GM20000 (cell line): ENCODE measurements around the gene OSER1.

Source experiments
- DNase-seq: peaks from one replicate; pipeline ENCODE4 v3.0.0; 2012; ENCODE audit warnings: low spot score
- TF ChIP-seq, protein P1 (sequence below): IDR thresholded peaks from 2 replicates; pipeline ENCODE4 v1.5.1; 2012; ENCODE audit warnings: mild to moderate bottlenecking, control low read depth; ENCODE audit errors: extremely low read depth, missing control alignments

OSER1 gene

DNA sequence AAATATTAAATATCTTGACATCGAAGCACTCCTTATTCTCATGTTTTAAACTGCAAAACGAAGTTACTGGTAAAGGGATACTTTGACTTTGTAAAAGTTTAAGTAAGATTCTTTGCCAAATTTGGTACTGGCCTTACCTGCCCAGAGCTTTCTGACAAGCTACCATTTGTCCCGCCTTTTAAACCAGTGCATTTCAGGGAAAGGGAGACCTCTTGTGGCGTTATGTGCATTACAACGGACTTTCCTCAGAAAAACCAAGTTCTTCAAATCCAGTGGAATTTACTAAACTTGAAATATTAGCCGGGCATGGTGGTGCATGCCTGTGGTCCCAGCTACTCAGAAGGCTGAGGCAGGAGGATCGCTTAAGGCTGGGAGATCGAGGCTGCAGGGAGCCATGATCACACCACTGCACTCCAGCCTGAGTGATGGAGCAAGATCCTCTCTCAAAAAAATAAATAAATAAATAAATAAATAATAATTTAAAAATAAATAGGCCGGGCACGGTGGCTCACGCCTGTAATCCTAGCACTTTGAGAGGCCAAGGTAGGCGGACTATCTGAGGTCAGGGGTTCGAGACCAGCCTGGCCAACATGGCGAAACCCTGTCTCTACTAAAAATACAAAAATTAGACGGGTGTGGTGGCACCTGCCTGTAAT, 20.2 kb downstream of the OSER1 start:
- TF ChIP-seq, protein P1, sequence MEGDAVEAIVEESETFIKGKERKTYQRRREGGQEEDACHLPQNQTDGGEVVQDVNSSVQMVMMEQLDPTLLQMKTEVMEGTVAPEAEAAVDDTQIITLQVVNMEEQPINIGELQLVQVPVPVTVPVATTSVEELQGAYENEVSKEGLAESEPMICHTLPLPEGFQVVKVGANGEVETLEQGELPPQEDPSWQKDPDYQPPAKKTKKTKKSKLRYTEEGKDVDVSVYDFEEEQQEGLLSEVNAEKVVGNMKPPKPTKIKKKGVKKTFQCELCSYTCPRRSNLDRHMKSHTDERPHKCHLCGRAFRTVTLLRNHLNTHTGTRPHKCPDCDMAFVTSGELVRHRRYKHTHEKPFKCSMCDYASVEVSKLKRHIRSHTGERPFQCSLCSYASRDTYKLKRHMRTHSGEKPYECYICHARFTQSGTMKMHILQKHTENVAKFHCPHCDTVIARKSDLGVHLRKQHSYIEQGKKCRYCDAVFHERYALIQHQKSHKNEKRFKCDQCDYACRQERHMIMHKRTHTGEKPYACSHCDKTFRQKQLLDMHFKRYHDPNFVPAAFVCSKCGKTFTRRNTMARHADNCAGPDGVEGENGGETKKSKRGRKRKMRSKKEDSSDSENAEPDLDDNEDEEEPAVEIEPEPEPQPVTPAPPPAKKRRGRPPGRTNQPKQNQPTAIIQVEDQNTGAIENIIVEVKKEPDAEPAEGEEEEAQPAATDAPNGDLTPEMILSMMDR: peak; percentile 68
- peak; percentile 71 for DNase-seq

DNA sequence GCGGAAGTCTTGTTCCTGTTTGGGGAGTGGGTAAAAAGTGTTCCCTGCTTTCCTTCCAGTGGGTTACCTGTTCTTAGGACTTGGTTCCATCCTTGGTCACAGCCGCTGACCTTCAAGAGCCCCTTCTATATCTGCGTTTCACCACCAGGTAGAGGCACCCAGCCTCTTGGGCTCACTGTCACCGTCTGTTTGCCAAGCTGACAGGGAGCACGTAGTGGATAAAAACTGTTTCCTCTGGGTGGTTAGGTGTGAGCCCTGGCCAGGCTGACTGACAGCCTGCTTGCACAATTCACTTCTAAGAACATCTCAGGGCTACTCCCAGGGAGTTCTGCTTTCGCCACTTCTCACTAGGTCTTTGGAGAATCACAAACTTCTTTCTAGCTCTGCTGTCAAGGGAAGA, 21.8 kb downstream of the OSER1 start:
- no peak for DNase-seq
- TF ChIP-seq, protein P1: no peak

DNA sequence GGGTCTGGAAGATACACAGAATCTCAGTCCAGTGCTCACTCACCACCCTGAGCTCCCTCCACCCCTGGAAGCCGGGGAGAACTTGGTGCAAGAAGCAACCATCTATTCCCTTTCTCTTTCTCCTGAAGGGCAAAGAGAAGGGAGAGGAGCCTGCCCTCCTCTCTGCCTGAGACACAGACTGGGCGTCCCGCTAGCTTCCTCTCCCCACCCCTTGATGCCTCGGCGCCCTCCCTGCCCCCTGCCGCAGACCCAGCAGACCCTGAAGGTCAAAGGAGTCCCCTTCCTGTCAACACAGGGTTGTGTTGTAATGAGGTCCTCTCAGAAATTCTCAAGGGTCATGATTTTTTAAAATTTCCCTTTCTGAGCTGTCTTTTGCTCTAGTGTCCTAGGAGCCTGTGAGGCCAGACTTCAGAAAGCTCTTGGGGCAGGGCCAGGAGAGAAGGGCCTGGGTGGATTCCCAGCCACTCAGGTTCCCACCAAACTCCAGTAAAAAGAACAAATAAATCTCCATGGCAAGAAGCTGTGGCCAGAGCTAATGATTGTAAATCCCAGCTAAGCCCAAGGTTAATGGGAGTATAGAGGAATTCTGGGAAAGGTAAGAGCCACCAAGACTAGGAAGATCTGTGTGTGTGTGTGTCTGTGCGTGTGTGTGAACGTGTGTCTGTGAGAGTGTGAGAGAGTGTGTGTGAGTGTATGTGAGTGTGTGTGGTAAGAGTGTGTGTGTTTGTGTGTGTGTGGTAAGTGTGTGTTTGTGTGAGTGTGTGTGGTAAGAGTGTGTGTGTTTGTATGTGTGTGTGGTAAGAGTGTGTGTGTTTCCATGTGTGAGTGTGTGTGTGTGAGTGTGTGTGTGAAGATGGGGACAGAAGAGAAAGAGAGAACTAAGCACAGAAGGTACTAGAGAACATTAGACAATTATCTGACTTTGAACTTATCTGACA, 22.5 kb downstream of the OSER1 start:
- no peak for DNase-seq
- TF ChIP-seq, protein P1: no peak

DNA sequence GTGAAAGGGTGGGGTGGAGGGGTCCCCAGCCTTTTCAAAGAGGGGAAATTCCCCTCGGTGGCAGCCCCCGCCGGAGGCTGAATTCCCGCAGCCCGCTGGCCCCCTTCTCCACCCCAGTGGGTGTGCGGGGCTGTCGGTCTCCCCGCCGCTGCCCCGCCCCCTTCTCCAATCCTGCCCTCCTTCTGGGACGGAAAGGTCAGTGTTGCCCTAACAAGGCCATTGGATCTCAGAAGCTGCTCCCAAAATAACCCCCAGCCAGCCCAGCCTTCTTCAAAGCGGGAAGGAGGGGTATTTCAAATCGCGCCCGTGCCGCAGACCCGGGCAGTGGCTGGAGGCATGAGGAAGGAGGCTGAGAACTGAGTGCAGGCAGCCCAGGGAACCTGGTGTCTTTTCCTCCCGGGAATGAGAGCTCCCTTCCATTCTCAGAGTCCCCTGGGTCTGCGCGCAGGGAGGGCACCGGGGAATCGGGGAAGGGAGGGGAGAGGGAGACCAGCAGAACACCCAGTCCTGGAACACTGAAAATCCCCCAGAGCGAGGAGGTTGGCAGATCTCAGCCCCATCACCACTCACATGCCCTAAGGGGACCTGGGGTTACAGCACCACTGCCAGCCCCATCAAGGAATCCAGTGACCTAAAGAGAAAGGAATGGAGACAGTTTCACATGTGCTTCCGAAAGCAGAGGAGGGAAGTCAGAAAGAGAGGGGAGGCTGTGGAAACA, 23.4 kb downstream of the OSER1 start, which contains the start of gene JPH2:
JPH2 (minus strand) TSS at position 135 of the 718 bp plus-strand sequence. CDS start 483 bp downstream, outside the sequence.
- DNase-seq: no peak
- TF ChIP-seq, protein P1: no peak

DNA sequence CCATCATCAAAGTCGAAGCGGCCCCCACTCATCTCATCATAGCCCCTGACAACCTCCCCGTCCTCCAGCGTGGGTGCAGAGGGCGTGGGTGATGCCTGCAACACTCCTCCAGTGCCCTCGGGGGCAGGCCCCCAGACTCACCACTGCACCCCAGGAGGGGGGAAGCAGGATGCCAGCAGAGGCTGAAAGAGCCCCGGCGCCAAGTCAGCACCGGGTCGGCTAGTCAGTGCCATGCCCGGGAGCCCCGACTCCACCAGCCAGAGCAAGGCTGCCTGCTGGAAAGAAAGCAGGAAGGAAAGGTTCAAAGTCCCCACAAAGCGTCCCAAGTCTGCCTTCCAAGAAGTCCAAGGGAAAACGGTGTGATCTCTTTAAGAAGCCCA, 23.9 kb downstream of the OSER1 start:
- no peak for DNase-seq
- TF ChIP-seq, protein P1: no peak

DNA sequence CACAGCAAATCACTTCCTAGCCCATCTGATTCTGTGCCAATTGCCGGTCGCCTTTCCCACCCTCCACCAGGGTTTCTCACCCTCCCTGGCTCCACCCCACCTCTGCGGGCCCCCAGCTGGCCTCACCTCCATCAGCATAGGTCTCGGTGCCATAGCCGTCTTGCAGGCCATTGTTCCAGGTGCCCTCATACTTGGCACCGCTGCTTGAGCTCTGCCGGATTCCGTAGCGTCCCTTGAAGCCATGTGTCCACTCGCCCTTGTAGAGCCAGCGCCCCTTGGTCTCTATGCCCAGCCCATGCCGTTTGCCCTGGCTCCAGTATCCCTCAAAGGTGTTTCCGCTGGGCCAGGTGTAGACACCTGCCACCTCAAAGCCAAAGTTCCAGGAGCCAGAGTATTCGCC, 24.4 kb downstream of the OSER1 start:
- no peak for DNase-seq
- TF ChIP-seq, protein P1: no peak
